ENCODE measurements around the gene CDH13. TPM values are rescaled to one million over a fixed set of nuclear protein-coding genes. Genes with fewer than 3 reads are reported as not detected.
A peak's percentile ranks its signal among the peaks of the same experiment; 100 is the strongest.

Gene CDH13
- total RNA-seq, 1 experiment from 2014 or later, result not detected

DNA sequence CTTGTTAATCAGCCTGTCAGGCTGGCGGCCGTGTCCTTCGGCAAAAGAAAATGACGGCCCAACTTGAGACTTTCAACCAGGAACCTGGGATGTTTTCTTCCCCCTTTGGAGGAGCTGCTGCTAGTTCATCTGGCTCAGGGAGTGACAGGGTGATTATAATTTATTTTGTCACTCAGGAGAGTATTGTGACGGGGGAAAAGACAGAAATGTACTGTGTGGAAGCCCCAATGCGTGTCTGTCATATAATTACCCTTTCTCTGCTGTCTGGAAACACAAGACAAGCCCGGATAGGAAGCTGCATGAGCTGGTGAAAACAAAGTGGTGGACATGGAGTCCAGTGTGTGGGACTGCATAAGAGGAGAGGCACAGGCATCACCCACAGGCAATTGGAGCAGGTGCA, 854.8 kb downstream of the CDH13 start:
- DNase-seq (ENCODE audit: low spot score), result no peak

DNA sequence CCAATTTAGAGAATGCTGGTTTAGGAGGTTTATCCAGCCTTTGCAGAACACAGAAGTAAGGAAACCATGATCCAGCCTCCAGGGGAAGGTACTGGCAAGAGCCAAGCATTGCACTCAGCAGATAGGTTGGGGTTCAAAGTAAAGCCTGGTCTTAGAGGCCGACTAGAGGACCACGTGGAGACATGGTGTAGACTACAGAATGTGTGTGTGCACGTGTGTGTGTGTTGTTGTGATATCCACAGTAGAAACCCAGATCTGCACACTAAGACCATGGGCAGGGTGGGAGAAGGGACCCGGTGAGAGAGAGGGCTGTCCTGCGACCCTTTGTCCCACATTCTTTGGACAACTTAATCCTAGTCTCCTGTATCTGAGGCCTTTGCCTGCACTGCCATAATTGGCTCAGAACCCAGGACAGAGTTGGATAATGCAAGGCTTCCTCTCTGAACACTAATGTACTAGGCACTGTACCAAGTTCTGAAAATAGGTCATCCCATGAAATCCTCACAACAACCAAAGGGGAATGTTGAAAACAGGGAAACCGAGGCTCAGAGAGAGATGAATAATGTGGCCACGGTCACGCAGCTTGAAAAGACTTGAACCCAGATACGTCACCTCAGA, 855.9 kb downstream of the CDH13 start:
- DNase-seq (ENCODE audit: low spot score), result no peak

DNA sequence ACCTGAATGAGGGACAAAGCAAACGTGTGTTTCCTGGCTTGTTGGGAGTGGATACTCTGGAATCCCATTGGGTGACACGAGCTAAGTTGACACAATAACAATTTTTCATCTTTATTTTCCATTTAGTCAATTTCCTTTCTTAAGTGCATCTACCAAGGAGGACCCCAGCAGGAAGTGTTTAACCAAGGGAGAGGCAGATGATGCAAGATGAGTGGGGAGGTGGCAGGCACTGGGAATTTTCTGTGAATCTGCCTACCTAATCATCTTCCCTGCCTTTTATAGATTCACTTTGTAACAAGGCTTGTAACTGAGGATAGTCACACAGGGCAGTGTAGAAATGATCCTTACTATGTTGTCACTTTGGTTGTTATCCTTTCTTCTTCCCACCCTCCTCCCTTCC, 863.3 kb downstream of the CDH13 start:
- no peak for DNase-seq (ENCODE audit: low spot score)

- no peak for DNase-seq (ENCODE audit: low spot score)
Measured at GRCh38 chr16:83494459-83494858, 867.7 kb downstream of the CDH13 start.

GRCh38 chr16:83501481-83501880, 874.7 kb downstream of the CDH13 start:
- DNase-seq (ENCODE audit: low spot score), result no peak

GRCh38 chr16:83508295-83508694, 881.5 kb downstream of the CDH13 start:
- DNase-seq (ENCODE audit: low spot score), result no peak

- no peak for DNase-seq (ENCODE audit: low spot score)
Measured at GRCh38 chr16:83509316-83509715, 882.5 kb downstream of the CDH13 start.

DNA sequence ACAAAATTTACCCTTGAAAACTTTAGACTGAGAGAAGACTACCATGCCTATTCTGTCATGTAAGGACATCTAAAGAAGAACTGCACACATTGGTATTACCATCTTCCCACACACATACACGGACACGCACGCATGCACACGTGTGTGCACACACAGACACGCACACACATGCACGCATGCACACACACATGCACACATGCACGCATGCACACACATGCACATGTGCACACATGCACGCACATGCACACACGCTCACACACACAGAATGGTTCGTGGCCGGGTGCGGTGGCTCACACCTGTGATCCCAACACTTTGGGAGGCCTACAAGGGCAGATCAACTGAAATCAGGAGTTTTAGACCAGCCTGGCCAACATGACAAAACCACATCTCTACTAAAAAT, 884.1 kb downstream of the CDH13 start:
- no peak for DNase-seq (ENCODE audit: low spot score)

DNA sequence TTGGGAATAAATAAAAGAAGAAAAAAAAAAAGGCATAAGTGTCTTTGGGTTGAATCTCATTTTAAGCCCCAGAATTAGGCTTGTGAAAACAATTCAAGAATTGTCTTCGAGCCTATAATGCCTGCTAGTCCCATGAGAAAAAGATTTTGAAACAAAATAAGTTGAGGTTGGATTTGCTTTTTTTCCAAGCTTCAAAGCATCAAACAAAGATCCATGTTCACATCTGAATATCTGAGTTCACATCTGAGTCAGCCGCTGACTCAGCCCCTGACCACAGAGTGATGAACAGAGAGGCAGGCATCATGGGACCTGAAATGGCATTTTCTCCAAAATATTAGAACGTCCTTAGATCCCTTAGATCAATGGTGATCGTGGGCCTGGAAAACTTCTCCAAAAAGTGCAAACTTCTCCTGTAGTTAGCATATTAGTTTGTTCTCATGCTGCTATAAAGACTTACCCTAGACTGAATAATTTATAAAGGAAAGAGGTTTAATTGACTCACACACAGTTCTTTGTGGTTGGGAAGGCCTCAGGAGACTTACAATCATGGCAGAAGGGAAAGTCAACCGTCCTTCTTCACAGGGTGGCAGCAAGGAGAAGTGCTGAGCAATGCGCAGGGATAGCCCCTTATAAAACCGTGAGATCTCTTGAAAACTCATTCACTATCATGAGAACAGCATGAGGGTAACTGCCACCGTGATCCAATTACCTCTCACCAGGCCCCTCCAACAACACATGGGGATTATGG, 886.4 kb downstream of the CDH13 start:
- no peak for DNase-seq (ENCODE audit: low spot score)

GRCh38 chr16:83515395-83515794, 888.6 kb downstream of the CDH13 start:
- DNase-seq (ENCODE audit: low spot score), result no peak

- DNase-seq (ENCODE audit: low spot score), result no peak
Measured at GRCh38 chr16:83516931-83517330, 890.2 kb downstream of the CDH13 start.

GRCh38 chr16:83517398-83517797, 890.6 kb downstream of the CDH13 start:
- peak; percentile 3 for DNase-seq (ENCODE audit: low spot score)

- no peak for DNase-seq (ENCODE audit: low spot score)
Measured at GRCh38 chr16:83520596-83520995, 893.8 kb downstream of the CDH13 start.

DNA sequence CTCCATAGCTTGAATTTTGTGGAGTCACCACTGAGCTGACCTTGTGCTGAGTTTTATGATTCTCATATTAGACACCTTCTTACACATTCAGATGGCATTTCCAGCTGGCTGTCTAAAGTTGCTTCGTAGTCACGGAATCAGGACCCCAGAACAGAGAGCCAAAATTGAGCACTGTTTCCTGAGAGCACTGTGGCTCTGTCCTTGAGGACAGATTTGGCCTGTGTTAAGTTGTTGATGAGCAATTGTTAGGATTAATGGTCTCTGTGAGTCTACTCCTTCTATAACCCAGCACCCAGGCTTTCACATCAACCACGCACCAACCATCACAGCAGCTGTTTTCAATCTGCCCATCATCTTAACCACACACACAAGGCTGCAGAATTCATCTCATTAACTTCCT, 903.5 kb downstream of the CDH13 start:
- DNase-seq (ENCODE audit: low spot score), result no peak

DNA sequence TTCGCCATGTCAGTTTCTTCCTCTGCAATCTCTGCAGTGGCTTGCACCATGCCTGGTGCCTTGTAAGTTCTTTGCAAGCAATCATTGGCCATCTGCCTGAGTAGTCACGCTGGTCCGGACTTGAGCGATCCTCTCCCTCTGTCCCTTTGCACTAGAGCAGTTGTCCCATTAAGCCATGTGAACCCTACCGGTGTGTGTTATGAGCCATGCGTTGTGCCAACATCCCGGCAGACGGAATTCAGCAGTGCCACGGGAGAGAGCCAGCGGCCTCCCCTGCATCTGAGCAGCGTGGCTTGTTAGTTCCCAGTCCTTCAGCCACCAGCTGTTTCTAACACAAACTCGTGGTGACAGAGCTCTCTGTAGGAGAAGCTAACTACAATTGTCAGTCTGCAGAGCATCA, 905.9 kb downstream of the CDH13 start:
- no peak for DNase-seq (ENCODE audit: low spot score)

DNA sequence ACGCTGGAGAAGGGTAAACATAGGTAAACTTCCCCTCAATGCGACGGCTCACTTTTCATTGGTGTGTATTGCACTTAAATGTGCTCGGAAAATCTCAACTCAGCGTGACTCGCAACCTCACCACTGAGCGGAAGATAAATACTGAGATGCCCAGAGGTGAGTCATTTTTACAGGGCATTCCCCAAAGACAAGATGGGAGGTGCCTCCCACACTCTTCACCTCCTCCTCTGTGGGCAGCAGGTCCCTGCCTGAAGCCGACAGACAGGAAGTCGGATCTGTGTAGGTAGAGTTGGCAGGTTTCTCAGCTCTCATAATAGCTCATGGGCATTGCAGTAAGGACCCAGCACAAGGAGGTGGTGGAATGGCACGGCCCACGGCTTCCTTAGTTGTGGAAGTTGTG, 906.4 kb downstream of the CDH13 start:
- peak; percentile 6 for DNase-seq (ENCODE audit: low spot score)

- DNase-seq (ENCODE audit: low spot score), result no peak
Measured at GRCh38 chr16:83538707-83539106, 911.9 kb downstream of the CDH13 start.

- DNase-seq (ENCODE audit: low spot score), result no peak
Measured at GRCh38 chr16:83539736-83540490, 913.1 kb downstream of the CDH13 start.

DNA sequence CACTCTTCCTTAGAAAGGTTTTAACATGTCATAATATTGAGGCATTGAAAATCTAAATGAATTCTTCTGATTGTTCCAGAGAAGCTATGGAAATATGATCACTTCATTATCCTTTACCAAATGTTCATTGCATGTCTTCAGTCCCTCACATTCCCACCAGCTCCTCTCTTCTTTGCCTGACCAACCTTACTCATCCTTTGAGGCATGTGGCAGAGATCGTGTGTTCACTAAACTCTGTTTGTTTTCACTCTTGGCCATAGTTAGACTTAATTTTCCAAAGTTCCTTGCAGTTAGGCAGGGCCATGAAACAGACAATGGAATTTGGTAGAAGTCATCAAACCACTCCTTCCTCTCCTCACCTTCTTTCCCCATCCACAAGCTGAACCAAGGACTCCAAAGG, 914.5 kb downstream of the CDH13 start:
- no peak for DNase-seq (ENCODE audit: low spot score)

DNA sequence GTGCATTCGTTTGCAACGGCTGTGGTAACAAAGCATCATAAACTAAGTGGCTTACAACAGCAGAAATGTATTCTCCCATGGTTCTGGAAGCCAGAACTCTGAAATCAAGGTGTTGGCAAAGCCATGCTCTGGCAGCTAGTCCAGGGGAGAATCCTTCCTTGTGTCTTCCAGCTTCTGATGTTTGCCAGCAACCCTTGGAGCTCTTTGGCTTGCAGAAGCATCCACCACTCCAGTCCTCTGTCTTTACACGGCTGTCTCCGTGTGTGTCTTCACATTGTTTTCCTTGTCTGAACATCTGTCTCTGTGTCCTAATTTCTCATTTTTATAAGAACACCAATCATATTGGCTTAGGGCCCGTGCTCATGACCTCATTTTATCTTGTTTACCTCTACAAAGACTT, 915.7 kb downstream of the CDH13 start:
- DNase-seq (ENCODE audit: low spot score), result no peak

GRCh38 chr16:83549316-83550182, 922.8 kb downstream of the CDH13 start:
- no peak for DNase-seq (ENCODE audit: low spot score)

GRCh38 chr16:83550183-83550569, 923.4 kb downstream of the CDH13 start:
- peak; percentile 15 for DNase-seq (ENCODE audit: low spot score)

Data from HT-29 (cell line).